ENCODE measurements around the gene PPARA. TPM values are rescaled to one million over a fixed set of nuclear protein-coding genes. Genes with fewer than 3 reads are reported as not detected.

The PPARA gene
- total and polyA plus RNA-seq, 9 of the 15 experiments (the other 6 are each of a cell fraction or from before 2014, with no cell fraction given): 0.64 to 5.3 (median 3.5) TPM

DNA sequence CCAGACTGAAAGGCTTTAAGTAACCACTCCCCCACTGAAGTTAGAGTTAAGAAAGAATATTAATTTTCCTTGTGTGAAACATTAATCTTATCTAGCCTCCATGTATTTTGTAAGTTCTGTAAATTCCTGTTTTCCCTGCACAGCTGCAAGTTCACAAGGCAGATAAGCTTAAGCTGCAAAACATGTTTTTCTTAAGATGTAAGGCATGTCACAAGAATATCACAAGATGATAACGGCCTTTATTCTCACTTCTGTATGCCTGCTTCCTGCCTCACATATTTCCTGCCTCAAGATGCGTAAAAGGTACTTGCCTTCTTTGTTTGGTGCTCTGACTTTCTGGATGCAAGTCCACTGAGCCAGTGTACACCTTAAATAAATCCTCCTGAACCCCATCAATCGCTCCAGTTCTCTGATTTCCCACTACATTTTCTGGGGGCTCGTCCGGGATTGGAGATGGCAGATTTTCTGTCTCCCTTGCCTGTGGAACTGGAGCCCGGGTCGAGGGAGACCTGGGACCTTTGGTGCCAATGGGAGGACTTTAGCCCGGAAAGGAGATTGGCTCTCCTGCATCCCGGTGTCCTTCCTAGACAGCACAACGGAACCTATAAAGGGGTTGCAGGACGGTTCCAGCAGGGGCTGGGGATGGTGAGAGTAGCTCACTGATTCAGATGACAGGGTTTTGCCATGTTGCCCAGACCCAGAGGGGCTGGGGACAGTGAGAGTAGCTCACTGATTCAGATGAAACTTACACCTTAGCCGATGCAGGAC lies 30.2 kb downstream of the PPARA start (continued):
- TF ChIP-seq CBFA2T2 (conservative IDR thresholded peaks at IDR 0.05): peak; percentile 84
- TF ChIP-seq, protein P1, sequence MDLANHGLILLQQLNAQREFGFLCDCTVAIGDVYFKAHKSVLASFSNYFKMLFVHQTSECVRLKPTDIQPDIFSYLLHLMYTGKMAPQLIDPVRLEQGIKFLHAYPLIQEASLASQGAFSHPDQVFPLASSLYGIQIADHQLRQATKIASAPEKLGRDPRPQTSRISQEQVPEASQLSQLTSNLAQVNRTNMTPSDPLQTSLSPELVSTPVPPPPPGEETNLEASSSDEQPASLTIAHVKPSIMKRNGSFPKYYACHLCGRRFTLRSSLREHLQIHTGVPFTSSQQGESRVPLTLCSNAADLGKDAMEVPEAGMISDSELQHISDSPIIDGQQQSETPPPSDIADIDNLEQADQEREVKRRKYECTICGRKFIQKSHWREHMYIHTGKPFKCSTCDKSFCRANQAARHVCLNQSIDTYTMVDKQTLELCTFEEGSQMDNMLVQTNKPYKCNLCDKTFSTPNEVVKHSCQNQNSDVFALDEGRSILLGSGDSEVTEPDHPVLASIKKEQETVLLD (IDR thresholded peaks at IDR 0.05): no peak
- TF ChIP-seq POLR2A (conservative IDR thresholded peaks at IDR 0.05): no peak
- TF ChIP-seq MAFK (IDR thresholded peaks at IDR 0.05; ENCODE audit: low read length): no peak
- TF ChIP-seq FIP1L1 (IDR thresholded peaks at IDR 0.05; ENCODE audit: low read depth, low read length, poor library complexity, severe bottlenecking): no peak
- no peak for TF ChIP-seq POLR3G (IDR thresholded peaks at IDR 0.05; ENCODE audit: extremely low read depth, insufficient read length, insufficient replicate concordance)
- peak; percentile 90 for TF ChIP-seq ARID1B (IDR thresholded peaks at IDR 0.05)
- TF ChIP-seq SREBF2 (CRISPR knock-in tag; IDR thresholded peaks at IDR 0.05): no peak
- TF ChIP-seq, protein P2, sequence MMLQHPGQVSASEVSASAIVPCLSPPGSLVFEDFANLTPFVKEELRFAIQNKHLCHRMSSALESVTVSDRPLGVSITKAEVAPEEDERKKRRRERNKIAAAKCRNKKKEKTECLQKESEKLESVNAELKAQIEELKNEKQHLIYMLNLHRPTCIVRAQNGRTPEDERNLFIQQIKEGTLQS (IDR thresholded peaks at IDR 0.05): no peak
- TF ChIP-seq, protein P2 (CRISPR knock-in tag; conservative IDR thresholded peaks at IDR 0.05): no peak
- TF ChIP-seq, protein P3, sequence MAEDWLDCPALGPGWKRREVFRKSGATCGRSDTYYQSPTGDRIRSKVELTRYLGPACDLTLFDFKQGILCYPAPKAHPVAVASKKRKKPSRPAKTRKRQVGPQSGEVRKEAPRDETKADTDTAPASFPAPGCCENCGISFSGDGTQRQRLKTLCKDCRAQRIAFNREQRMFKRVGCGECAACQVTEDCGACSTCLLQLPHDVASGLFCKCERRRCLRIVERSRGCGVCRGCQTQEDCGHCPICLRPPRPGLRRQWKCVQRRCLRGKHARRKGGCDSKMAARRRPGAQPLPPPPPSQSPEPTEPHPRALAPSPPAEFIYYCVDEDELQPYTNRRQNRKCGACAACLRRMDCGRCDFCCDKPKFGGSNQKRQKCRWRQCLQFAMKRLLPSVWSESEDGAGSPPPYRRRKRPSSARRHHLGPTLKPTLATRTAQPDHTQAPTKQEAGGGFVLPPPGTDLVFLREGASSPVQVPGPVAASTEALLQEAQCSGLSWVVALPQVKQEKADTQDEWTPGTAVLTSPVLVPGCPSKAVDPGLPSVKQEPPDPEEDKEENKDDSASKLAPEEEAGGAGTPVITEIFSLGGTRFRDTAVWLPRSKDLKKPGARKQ (CRISPR knock-in tag; IDR thresholded peaks at IDR 0.05): no peak
- TF ChIP-seq, protein P4, sequence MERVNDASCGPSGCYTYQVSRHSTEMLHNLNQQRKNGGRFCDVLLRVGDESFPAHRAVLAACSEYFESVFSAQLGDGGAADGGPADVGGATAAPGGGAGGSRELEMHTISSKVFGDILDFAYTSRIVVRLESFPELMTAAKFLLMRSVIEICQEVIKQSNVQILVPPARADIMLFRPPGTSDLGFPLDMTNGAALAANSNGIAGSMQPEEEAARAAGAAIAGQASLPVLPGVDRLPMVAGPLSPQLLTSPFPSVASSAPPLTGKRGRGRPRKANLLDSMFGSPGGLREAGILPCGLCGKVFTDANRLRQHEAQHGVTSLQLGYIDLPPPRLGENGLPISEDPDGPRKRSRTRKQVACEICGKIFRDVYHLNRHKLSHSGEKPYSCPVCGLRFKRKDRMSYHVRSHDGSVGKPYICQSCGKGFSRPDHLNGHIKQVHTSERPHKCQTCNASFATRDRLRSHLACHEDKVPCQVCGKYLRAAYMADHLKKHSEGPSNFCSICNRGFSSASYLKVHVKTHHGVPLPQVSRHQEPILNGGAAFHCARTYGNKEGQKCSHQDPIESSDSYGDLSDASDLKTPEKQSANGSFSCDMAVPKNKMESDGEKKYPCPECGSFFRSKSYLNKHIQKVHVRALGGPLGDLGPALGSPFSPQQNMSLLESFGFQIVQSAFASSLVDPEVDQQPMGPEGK (CRISPR knock-in tag; IDR thresholded peaks at IDR 0.05; ENCODE audit: borderline replicate concordance): no peak
- TF ChIP-seq DNMT1 (IDR thresholded peaks at IDR 0.05): no peak
- peak; percentile 28; the same call in 1 of the 2 replicates for TF ChIP-seq PHB2 (IDR thresholded peaks at IDR 0.05; ENCODE audit: low read depth)
- 0 out of 2 replicates have a peak, but pooled peaks have one; percentile 9 for TF ChIP-seq STAT5A (IDR thresholded peaks at IDR 0.05; ENCODE audit: borderline replicate concordance, low read length)
- 0 out of 2 replicates have a peak, but pooled peaks have one; percentile 26 for TF ChIP-seq POLR2AphosphoS5 (IDR thresholded peaks at IDR 0.05; ENCODE audit: control insufficient read depth, insufficient read depth, low read depth, low read length)
- TF ChIP-seq RAD51 (IDR thresholded peaks at IDR 0.05; ENCODE audit: borderline replicate concordance, low read depth): no peak
- peak; percentile 78 for TF ChIP-seq NCOR1 (IDR thresholded peaks at IDR 0.05)
- TF ChIP-seq, protein P5, sequence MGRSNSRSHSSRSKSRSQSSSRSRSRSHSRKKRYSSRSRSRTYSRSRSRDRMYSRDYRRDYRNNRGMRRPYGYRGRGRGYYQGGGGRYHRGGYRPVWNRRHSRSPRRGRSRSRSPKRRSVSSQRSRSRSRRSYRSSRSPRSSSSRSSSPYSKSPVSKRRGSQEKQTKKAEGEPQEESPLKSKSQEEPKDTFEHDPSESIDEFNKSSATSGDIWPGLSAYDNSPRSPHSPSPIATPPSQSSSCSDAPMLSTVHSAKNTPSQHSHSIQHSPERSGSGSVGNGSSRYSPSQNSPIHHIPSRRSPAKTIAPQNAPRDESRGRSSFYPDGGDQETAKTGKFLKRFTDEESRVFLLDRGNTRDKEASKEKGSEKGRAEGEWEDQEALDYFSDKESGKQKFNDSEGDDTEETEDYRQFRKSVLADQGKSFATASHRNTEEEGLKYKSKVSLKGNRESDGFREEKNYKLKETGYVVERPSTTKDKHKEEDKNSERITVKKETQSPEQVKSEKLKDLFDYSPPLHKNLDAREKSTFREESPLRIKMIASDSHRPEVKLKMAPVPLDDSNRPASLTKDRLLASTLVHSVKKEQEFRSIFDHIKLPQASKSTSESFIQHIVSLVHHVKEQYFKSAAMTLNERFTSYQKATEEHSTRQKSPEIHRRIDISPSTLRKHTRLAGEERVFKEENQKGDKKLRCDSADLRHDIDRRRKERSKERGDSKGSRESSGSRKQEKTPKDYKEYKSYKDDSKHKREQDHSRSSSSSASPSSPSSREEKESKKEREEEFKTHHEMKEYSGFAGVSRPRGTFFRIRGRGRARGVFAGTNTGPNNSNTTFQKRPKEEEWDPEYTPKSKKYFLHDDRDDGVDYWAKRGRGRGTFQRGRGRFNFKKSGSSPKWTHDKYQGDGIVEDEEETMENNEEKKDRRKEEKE (IDR thresholded peaks at IDR 0.05; ENCODE audit: borderline replicate concordance in 1 of 2, control insufficient read depth in 1 of 2, low read depth in 2 of 2, low read length in 1 of 2): no peak

Measured in K562 (cell line).